ENCODE results near the gene RRP12. TPM values are rescaled to one million over a fixed set of nuclear protein-coding genes. Genes with fewer than 3 reads are reported as not detected.

RRP12 gene
- total RNA-seq, 2 donors from 2014 or later, result 11.5 to 30.4 TPM

GRCh38 chr10:97331153-97331703, 69.9 kb downstream of the RRP12 start:
- no peak for TF ChIP-seq CTCF (IDR thresholded peaks at IDR 0.05)
- intact Hi-C loops (cut with DNase I), result loop anchor here (5.0 kb wide), 2 partner anchors 39 to 54 kb away; partner anchors contain the start of gene ARHGAP19
- Histone ChIP-seq H3K27me3 (no peaks in the 10 kb centered on the region), H3K4me1 (peaks cover 12% of the 10 kb centered on the region), H3K9me3 (no peaks in the 10 kb centered on the region), H3K27ac (no peak overlapping the region), H3K36me3 (no peaks in the 10 kb centered on the region), H3K9ac (ENCODE audit: low read depth in 2 of 2, low read length in 2 of 2) (peak overlapping the region in 1 of 2 donors; percentile 99), H3K4me3 (peak overlapping the region; percentile 73)
- no peak for DNase-seq

- intact Hi-C loops (cut with DNase I), result loop anchor here (5.0 kb wide), 2 partner anchors 37 to 52 kb away; partner anchors contain the start of gene ARHGAP19
- Histone ChIP-seq H3K4me3 (no peak overlapping the region), H3K4me1 (peaks cover 8% of the 10 kb centered on the region), H3K27ac (no peak overlapping the region), H3K36me3 (no peaks in the 10 kb centered on the region), H3K9me3 (no peaks in the 10 kb centered on the region), H3K9ac (ENCODE audit: low read depth in 2 of 2, low read length in 2 of 2) (peak overlapping the region in 1 of 2 donors; percentile 13), H3K27me3 (no peaks in the 10 kb centered on the region)
- DNase-seq, result no peak
- TF ChIP-seq CTCF (IDR thresholded peaks at IDR 0.05), result no peak
Measured at GRCh38 chr10:97329766-97330165, 71.4 kb downstream of the RRP12 start.

GRCh38 chr10:97328646-97329453, 72.3 kb downstream of the RRP12 start:
- Histone ChIP-seq H3K27ac (peak overlapping the region; percentile 62), H3K9me3 (no peaks in the 10 kb centered on the region), H3K36me3 (no peaks in the 10 kb centered on the region), H3K4me1 (peaks cover 8% of the 10 kb centered on the region), H3K27me3 (no peaks in the 10 kb centered on the region), H3K4me3 (no peak overlapping the region), H3K9ac (ENCODE audit: low read depth in 2 of 2, low read length in 2 of 2) (peak overlapping the region in 1 of 2 donors; percentile 55)
- no peak for TF ChIP-seq CTCF (IDR thresholded peaks at IDR 0.05)
- no peak for DNase-seq
- intact Hi-C loops (cut with DNase I), result no loop called here

GRCh38 chr10:97327348-97328294, 73.5 kb downstream of the RRP12 start:
- peak; percentile 34 for DNase-seq
- H3K36me3 ChIP-seq, result no peaks in the 10 kb centered on the region
- H3K27me3 ChIP-seq, result no peaks in the 10 kb centered on the region
- intact Hi-C loops (cut with DNase I), result no loop called here
- H3K27ac ChIP-seq, result peak overlapping the region; percentile 62
- no peak overlapping the region for H3K4me3 ChIP-seq
- TF ChIP-seq CTCF (IDR thresholded peaks at IDR 0.05), result no peak
- H3K4me1 ChIP-seq, result peaks cover 8% of the 10 kb centered on the region
- no peaks in the 10 kb centered on the region for H3K9me3 ChIP-seq
- peak overlapping the region in 1 of 2 donors; percentile 55 for H3K9ac ChIP-seq (ENCODE audit: low read depth in 2 of 2, low read length in 2 of 2)

GRCh38 chr10:97325754-97326153, 75.4 kb downstream of the RRP12 start:
- intact Hi-C loops (cut with DNase I), result no loop called here
- H3K27me3 ChIP-seq, result no peaks in the 10 kb centered on the region

More at GRCh38 chr10:97325754-97326153, 75.4 kb downstream of the RRP12 start:
- H3K4me3 ChIP-seq, result no peak overlapping the region
- peaks cover 3% of the 10 kb centered on the region for H3K4me1 ChIP-seq
- no peak overlapping the region for H3K27ac ChIP-seq
- no peak for DNase-seq
- H3K9me3 ChIP-seq, result no peaks in the 10 kb centered on the region
- no peaks in the 10 kb centered on the region for H3K36me3 ChIP-seq
- no peak for TF ChIP-seq CTCF (IDR thresholded peaks at IDR 0.05)
- no peak overlapping the region for H3K9ac ChIP-seq (ENCODE audit: low read depth in 2 of 2, low read length in 2 of 2)

All from colonic mucosa (tissue), 4 donors.